Adrenal gland (tissue), 5 donors: ENCODE data around the gene DSCAML1.

Experiments used
- POLR2A ChIP-seq, 2 donors: fragments of 450-650 bp; IDR thresholded peaks; one replicate each; pipeline ENCODE4 v1.6.1; 2017; ENCODE audit warnings: antibody characterized with exemption in 2 of 2, mild to moderate bottlenecking in 2 of 2, moderate library complexity in 1 of 2
- TF ChIP-seq, protein P1 (sequence below), 6 experiments: fragments of 450-650 bp in 4 of 6; fragments of 200-600 bp in 2 of 6; sonication (generic) in 1 of 6; IDR thresholded peaks; 1 replicate in 5 of 6; 2 replicates in 1 of 6; pipeline versions ENCODE4 v1.5.1 to v1.8.0; 2016 to 2021; ENCODE audit warnings: antibody characterized with exemption in 6 of 6, mild to moderate bottlenecking in 2 of 6, moderate library complexity in 1 of 6
- donor health status: DM: no; HTN: no; CAD: no.

DNA sequence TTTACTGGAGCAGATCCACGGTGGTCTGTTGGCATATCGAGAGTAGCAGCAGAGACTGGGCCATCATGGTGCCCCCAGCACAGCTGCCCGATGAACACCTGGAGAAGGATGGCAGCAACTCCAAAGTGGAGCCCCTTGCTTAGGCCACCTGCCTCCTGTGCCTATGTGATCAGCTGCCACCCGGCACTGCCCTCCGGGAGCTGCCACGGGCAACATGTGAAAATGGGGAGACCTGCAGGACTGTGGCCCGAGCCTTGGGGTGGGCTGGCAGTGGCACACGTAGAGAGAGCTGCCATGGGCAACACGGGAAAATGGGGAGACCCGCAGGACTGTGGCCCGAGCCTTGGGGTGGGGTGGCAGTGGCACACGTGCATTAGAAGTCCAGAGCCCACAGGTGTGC is 24.4 kb upstream of the DSCAML1 start:
- no peak for TF ChIP-seq POLR2A (IDR thresholded peaks at IDR 0.05)
- TF ChIP-seq, protein P1, sequence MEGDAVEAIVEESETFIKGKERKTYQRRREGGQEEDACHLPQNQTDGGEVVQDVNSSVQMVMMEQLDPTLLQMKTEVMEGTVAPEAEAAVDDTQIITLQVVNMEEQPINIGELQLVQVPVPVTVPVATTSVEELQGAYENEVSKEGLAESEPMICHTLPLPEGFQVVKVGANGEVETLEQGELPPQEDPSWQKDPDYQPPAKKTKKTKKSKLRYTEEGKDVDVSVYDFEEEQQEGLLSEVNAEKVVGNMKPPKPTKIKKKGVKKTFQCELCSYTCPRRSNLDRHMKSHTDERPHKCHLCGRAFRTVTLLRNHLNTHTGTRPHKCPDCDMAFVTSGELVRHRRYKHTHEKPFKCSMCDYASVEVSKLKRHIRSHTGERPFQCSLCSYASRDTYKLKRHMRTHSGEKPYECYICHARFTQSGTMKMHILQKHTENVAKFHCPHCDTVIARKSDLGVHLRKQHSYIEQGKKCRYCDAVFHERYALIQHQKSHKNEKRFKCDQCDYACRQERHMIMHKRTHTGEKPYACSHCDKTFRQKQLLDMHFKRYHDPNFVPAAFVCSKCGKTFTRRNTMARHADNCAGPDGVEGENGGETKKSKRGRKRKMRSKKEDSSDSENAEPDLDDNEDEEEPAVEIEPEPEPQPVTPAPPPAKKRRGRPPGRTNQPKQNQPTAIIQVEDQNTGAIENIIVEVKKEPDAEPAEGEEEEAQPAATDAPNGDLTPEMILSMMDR (IDR thresholded peaks at IDR 0.05) = no peak
